Measurements from ENCODE around the gene KCTD18. TPM values are rescaled to one million over a fixed set of nuclear protein-coding genes. Genes with fewer than 3 reads are reported as not detected.

Gene KCTD18
- total and polyA plus RNA-seq, 2 experiments from 2014 or later: 15.6 to 27.7 TPM

- H3K4me1 ChIP-seq (ENCODE audit: insufficient read depth): no peaks in the 10 kb centered on the region
- no peak overlapping the region for H3K4me2 ChIP-seq (ENCODE audit: unreplicated experiment)
- DNase-seq: no peak
- H2AFZ ChIP-seq: no peak overlapping the region
- no peak for TF ChIP-seq EZH2 (IDR thresholded peaks at IDR 0.05; ENCODE audit: insufficient read depth, poor library complexity, severe bottlenecking)
- no peak for TF ChIP-seq EZH2phosphoT487 (IDR thresholded peaks at IDR 0.05; ENCODE audit: insufficient read depth, low read depth)
- H3K27ac ChIP-seq: no peak overlapping the region
- no peaks in the 10 kb centered on the region for H3K27me3 ChIP-seq (replicated peaks; ENCODE audit: insufficient read depth)
- H3K36me3 ChIP-seq (ENCODE audit: low read depth): peaks cover 21% of the 10 kb centered on the region
- no peaks in the 10 kb centered on the region for H3K9me3 ChIP-seq (ENCODE audit: low read depth)
- H3F3A ChIP-seq (ENCODE audit: insufficient read depth): peaks cover 12% of the 10 kb centered on the region
- no peak overlapping the region for H3K4me3 ChIP-seq
- in situ Hi-C loops (cut with MboI): no loop called here
- H4K20me1 ChIP-seq (ENCODE audit: insufficient read depth): no peaks in the 10 kb centered on the region
- 90 to 95% methylated on average over 1 of the region's 1 CpG for WGBS, 2 experiments (ENCODE audit: low coverage in 1 of 2, low lambda C conversion rate in 2 of 2, missing lambda C conversion rate in 2 of 2)
- H3K9ac ChIP-seq: no peak overlapping the region
- no peaks in the 10 kb centered on the region for H3K79me2 ChIP-seq (ENCODE audit: insufficient read depth)
- no peaks in the 10 kb centered on the region for H3K9me2 ChIP-seq (ENCODE audit: insufficient read depth)
Observed at GRCh38 chr2:200496696-200497095, 13.2 kb downstream of the KCTD18 start.

GRCh38 chr2:200494048-200494447 lies 15.8 kb downstream of the KCTD18 start:
- Histone ChIP-seq H3K4me2 (ENCODE audit: unreplicated experiment) (no peak overlapping the region), H3K27ac (no peak overlapping the region), H3K4me1 (ENCODE audit: insufficient read depth) (no peaks in the 10 kb centered on the region), H3K27me3 (replicated peaks; ENCODE audit: insufficient read depth) (no peaks in the 10 kb centered on the region), H2AFZ (no peak overlapping the region), H3K9me3 (ENCODE audit: low read depth) (no peaks in the 10 kb centered on the region), H3K9ac (no peak overlapping the region), H3F3A (ENCODE audit: insufficient read depth) (peaks cover 14% of the 10 kb centered on the region), H3K36me3 (ENCODE audit: low read depth) (peaks cover 27% of the 10 kb centered on the region), H4K20me1 (ENCODE audit: insufficient read depth) (no peaks in the 10 kb centered on the region), H3K79me2 (ENCODE audit: insufficient read depth) (no peaks in the 10 kb centered on the region), H3K9me2 (ENCODE audit: insufficient read depth) (no peaks in the 10 kb centered on the region), H3K4me3 (no peak overlapping the region)
- WGBS, 2 experiments (ENCODE audit: low coverage in 1 of 2, low lambda C conversion rate in 2 of 2, missing lambda C conversion rate in 2 of 2): 93 to 100% methylated on average over 2 of the region's 2 CpGs
- no peak for TF ChIP-seq EZH2phosphoT487 (IDR thresholded peaks at IDR 0.05; ENCODE audit: insufficient read depth, low read depth)
- TF ChIP-seq EZH2 (IDR thresholded peaks at IDR 0.05; ENCODE audit: insufficient read depth, poor library complexity, severe bottlenecking): no peak
- in situ Hi-C loops (cut with MboI): no loop called here
- no peak for DNase-seq

- Histone ChIP-seq H3K9me2 (ENCODE audit: insufficient read depth) (no peaks in the 10 kb centered on the region), H3K4me3 (no peak overlapping the region), H3K4me2 (ENCODE audit: unreplicated experiment) (no peak overlapping the region), H3K9me3 (ENCODE audit: low read depth) (no peaks in the 10 kb centered on the region), H3K79me2 (ENCODE audit: insufficient read depth) (no peaks in the 10 kb centered on the region), H3F3A (ENCODE audit: insufficient read depth) (peaks cover 4% of the 10 kb centered on the region; the same call in 1 of the 2 replicates), H3K27ac (no peak overlapping the region), H4K20me1 (ENCODE audit: insufficient read depth) (no peaks in the 10 kb centered on the region), H3K4me1 (ENCODE audit: insufficient read depth) (no peaks in the 10 kb centered on the region), H3K36me3 (ENCODE audit: low read depth) (peaks cover 27% of the 10 kb centered on the region), H3K27me3 (replicated peaks; ENCODE audit: insufficient read depth) (no peaks in the 10 kb centered on the region), H3K9ac (no peak overlapping the region), H2AFZ (no peak overlapping the region)
- in situ Hi-C loops (cut with MboI): no loop called here
- no peak for TF ChIP-seq EZH2 (IDR thresholded peaks at IDR 0.05; ENCODE audit: insufficient read depth, poor library complexity, severe bottlenecking)
- TF ChIP-seq EZH2phosphoT487 (IDR thresholded peaks at IDR 0.05; ENCODE audit: insufficient read depth, low read depth): no peak
- no peak for DNase-seq
Observed at GRCh38 chr2:200492656-200493055, 17.2 kb downstream of the KCTD18 start.

- no peaks in the 10 kb centered on the region for H3K27me3 ChIP-seq (replicated peaks; ENCODE audit: insufficient read depth)
- peaks cover 20% of the 10 kb centered on the region for H3K36me3 ChIP-seq (ENCODE audit: low read depth)
- no peaks in the 10 kb centered on the region for H4K20me1 ChIP-seq (ENCODE audit: insufficient read depth)
- H3K4me2 ChIP-seq (ENCODE audit: unreplicated experiment): no peak overlapping the region
- H3F3A ChIP-seq (ENCODE audit: insufficient read depth): peaks cover 18% of the 10 kb centered on the region
- H3K9me3 ChIP-seq (ENCODE audit: low read depth): no peaks in the 10 kb centered on the region
- WGBS, 2 experiments (ENCODE audit: low coverage in 1 of 2, low lambda C conversion rate in 2 of 2, missing lambda C conversion rate in 2 of 2): 97 to 98% methylated on average over 21 to 22 of the region's 22 CpGs
- in situ Hi-C loops (cut with MboI): no loop called here
- no peaks in the 10 kb centered on the region for H3K79me2 ChIP-seq (ENCODE audit: insufficient read depth)
- no peak overlapping the region for H2AFZ ChIP-seq
- no peak for DNase-seq
- no peak overlapping the region for H3K27ac ChIP-seq
- no peak overlapping the region for H3K4me3 ChIP-seq
- H3K9me2 ChIP-seq (ENCODE audit: insufficient read depth): no peaks in the 10 kb centered on the region
- no peak overlapping the region for H3K9ac ChIP-seq
- peaks cover 6% of the 10 kb centered on the region for H3K4me1 ChIP-seq (ENCODE audit: insufficient read depth)
- no peak for TF ChIP-seq EZH2 (IDR thresholded peaks at IDR 0.05; ENCODE audit: insufficient read depth, poor library complexity, severe bottlenecking)
Observed at GRCh38 chr2:200490001-200490400, 19.9 kb downstream of the KCTD18 start.

GRCh38 chr2:200488169-200488568 lies 21.7 kb downstream of the KCTD18 start:
- TF ChIP-seq EZH2phosphoT487 (IDR thresholded peaks at IDR 0.05; ENCODE audit: insufficient read depth, low read depth): no peak
- no peak for TF ChIP-seq EZH2 (IDR thresholded peaks at IDR 0.05; ENCODE audit: insufficient read depth, poor library complexity, severe bottlenecking)
- Histone ChIP-seq H2AFZ (no peak overlapping the region), H3K79me2 (ENCODE audit: insufficient read depth) (no peaks in the 10 kb centered on the region), H3F3A (ENCODE audit: insufficient read depth) (peaks cover 18% of the 10 kb centered on the region; the same call in 1 of the 2 replicates), H4K20me1 (ENCODE audit: insufficient read depth) (no peaks in the 10 kb centered on the region), H3K9me2 (ENCODE audit: insufficient read depth) (no peaks in the 10 kb centered on the region), H3K9me3 (ENCODE audit: low read depth) (no peaks in the 10 kb centered on the region), H3K4me1 (ENCODE audit: insufficient read depth) (peaks cover 6% of the 10 kb centered on the region), H3K4me3 (no peak overlapping the region), H3K27ac (no peak overlapping the region), H3K36me3 (ENCODE audit: low read depth) (peaks cover 18% of the 10 kb centered on the region), H3K4me2 (ENCODE audit: unreplicated experiment) (no peak overlapping the region), H3K27me3 (replicated peaks; ENCODE audit: insufficient read depth) (no peaks in the 10 kb centered on the region), H3K9ac (no peak overlapping the region)
- in situ Hi-C loops (cut with MboI): loop anchor here (10.0 kb wide), 1 partner anchor 513 kb away; no protein-coding TSS in a partner anchor
- 97 to 100% methylated on average over 4 of the region's 4 CpGs for WGBS, 2 experiments (ENCODE audit: low coverage in 1 of 2, low lambda C conversion rate in 2 of 2, missing lambda C conversion rate in 2 of 2)
- DNase-seq: no peak
